GM19239 (cell line): ENCODE data around the gene WBP2NL.

Experiments
- DNase-seq: peaks from one replicate; pipeline ENCODE4 v3.0.0; 2011; ENCODE audit warnings: low spot score; ENCODE audit not compliant: insufficient read length
- FAIRE-seq: peaks from 2 replicates; lab custom pipeline; 2011; peaks lifted over from hg19 to GRCh38; lab: Jason Lieb, UNC

Gene WBP2NL

DNA sequence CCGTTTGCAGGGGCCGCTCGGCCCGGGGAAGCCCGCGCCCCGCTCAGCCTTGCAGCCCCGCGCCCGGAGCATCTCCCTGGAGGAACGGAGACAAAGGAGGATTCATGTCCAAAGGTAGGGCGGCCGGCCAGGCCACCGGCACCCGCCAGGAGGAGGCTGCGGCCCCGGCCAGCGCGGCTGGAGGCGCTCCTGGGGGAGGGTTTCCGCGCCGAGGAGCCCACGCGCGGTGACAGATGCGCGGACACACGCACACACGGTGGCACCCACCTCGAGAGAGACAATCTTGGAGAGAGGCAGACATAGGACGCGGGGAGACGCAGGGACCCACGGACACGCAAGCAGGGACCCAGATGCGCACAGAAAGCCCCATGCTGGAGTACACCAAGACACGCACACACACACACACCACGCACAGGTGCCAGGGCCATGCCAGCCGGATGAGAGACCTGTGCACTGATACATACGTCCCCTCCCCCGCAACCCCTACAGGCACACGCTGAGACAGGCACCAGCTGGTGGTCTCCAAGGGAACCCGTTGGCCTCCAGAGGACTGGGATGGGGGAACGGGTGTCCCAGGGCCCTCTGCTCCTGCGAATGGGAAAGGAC is 21.5 kb upstream of the WBP2NL start:
- FAIRE-seq (no peak), DNase-seq (no peak)

DNA sequence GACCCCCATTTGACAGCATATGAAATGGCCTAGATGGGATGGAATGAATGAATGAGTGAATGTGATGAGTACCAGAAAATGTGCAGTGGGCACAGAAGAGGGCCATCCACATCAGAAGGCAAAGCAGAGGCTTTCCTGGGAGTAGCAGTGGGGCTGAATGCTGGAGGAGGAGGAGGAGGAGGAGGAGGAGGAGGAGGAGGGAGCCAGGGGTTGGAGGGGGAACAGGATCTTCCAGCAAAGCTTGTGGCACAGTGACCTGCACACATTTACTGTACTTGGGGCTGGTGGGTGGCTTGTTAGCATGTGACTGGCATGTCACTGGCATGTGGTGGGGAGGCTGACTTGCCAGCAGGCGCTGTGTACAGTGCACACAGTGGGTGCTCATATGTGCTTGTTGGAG is 19.9 kb upstream of the WBP2NL start:
- no peak for FAIRE-seq
- DNase-seq = no peak

DNA sequence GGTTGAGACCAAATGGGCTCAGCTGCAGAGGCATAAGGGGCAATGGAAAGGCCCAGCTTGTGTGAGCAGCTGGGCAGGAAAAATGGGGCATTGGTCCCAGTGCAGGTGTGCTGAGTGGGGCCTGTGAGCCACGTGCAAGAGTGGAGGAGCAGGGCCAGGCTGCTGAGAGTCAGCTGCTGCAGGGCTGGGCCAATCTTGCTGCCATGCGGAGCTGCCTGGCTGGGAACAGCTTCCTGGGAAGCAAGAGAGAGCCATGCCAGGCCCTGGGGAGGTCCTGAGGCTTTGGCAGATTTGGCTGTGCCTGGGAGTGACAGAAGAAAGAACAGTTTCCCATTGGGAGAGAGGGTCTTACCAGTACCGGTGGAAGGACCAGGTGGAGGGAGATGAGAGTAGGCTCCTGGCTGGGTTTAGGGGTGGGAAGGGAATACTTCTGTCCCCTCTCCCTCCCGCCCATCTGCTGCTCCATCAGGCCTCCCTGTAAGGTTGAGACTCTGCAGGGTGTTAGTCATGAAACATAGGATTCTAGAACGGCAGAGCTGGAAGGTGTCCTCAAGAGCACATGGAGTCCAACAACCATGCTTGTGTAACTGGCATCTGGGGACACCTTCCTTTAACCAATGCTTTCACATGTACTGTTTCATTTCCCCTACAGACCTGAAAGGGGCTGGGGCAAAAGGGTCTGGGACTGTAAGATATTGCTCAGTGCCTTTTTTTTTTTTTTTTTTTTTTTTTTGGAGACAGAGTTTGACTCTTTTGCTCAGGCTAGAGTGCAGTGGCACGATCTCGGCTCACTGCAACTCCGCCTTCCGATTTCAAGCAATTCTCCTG is 19.0 kb upstream of the WBP2NL start:
- FAIRE-seq = no peak
- no peak for DNase-seq

DNA sequence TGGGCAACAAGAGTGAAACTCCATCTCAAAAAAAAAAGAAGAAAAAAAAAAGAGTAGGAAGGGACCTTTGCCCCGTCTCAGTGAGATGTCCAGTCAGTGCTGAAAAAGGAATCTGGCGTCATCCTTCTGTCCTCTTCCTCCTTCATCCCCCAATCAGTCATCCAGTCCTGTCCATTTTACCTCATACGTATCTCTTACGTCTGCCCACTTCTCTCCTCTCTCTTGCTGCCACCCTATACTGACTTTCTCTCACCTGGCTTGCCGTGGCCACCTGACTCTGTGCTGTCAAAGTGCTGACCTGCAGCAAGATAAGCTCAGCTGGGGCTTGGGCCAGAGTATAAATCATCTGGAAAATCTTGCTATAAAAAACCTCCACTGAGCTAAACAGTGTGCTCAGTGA is 15.7 kb upstream of the WBP2NL start:
- no peak for DNase-seq
- FAIRE-seq = no peak

DNA sequence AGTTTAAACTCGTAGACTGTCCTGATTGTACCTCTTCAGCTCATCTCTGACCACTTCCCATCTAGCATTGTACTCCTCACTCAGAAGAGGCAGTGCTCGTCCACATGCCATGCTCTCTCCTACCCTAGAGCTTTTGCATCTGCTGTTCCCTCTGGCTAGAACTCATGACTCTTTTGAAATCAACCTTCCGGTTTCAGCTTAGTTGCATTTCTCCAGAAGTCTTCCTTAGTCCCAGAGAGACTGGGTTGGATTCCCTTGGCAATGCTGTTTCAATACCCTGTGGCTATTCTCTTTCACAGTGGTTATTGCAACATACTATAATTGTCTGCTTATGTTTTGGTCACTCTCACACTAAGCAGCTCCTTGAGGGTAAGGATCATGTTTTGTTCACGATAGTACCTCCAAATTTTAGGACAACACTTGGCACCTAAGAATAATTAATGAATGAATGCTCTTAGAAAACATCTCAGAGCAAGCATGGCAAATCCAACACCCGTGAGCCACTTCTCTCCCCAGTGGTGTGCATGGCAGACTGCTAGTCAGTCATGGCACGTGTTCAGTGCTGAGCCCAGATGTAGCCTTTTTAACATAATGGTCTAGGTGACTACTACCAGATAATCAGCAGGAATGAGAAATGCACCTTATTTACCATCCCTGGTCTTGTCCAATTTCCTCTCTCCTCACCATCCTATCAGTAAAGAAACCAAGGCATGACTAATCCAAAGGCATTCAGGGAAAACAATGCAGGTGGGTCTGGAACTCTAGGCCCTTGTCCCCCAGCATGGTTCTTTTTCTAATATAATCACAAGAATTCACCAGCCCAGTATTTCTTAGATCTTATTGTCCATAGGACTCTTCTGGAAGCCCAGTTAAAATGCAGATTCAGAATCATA is 14.8 kb upstream of the WBP2NL start:
- DNase-seq (no peak), FAIRE-seq (no peak)

DNA sequence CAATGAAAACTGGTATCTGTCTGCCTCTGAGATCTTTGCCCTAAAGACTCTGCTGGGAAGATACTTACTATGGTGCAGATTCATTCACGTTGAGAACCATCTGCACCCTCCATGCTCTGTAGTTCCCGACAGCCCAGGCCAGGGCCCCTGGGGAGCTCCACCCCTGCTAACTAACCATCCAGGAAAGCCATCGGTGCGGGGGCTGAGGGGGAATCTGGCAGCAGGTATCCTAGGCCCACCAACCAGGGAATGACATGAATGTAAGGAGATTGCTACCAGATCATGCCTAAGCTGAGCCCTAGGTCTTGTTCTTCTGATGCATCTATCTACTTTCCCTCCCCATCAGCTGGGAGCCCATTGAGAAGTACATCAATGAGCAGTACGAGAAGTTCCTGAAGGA is 11.3 kb upstream of the WBP2NL start:
- no peak for DNase-seq
- FAIRE-seq = no peak

DNA sequence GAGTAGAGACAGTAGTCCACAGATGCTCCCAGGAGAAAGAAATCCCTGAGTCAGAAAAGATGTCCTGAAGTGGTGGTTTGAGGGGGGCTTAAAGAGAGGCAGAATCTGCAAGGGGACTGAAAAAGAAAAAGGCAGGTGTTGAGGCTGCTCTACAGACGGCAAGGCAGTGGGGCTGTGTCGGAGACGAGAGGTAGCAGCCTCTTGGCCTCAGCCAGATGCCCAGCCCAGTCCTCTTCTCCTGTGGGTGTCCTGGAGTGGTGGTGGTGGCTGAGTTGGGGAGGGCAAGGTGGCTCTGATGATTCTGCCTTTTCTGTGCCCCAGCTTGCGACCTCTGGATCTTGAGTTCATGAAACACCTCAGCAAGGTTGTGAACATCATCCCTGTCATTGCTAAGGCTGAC is 9.3 kb upstream of the WBP2NL start:
- FAIRE-seq (no peak), DNase-seq (no peak)

DNA sequence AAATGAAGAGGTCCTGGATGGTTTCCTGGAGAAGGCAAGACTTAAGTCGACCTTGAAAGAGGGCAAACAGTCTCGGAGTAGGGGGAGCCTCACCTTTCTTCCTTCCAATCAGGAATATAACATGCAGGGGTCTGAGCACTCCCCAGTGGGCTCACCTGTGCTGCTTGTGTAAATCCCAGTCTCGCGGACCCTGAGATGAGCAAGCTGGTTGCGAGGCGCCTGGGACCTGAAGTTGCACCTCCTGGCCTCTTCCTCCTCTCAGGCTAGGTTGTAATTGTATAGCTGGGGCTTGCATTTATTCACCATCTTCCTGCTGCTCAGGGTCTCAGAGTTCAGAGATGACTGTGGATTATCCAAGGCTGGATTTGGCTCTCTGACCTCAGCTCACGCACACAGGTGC is 7.5 kb upstream of the WBP2NL start:
- DNase-seq (no peak), FAIRE-seq (no peak)

DNA sequence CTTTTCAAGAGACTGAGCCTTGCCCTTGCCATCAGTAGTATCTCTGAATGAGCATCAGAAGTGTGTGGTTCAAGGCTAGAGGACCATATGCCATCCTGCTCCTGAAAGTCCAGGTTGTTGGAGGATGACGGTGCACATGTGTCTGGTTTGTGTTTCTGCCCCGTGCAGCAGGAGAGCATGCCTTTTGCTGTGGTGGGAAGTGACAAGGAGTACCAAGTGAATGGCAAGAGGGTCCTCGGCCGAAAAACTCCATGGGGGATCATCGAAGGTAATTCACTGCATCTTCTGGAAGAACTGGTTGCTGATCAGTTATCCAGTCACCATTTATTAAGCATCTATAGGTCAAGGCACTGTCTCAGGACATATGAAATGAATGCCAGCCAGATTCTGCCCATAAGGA is 6.1 kb upstream of the WBP2NL start:
- FAIRE-seq = no peak

DNA sequence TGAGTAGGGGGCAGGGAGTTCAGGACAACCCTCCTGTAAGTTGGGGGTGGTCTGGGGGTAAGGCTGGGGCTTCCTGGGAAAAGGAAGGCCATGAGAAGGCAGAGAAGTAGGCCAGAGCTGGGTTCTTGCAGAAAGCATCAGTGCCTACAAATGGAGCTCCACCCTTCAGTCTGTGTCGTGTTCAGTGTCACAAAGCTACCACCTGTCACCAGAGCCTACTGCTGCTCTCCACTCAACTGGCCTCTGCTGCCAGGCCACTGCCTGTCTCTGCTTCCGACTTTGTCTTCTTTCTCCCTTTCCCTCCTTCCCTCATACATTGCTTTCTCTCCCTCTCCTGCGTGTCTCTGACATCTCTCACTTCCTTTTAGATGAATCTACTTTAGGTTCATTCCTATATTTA is 3.4 kb upstream of the WBP2NL start:
- DNase-seq (no peak), FAIRE-seq (peak; percentile 37)

More for the DNA sequence above, 6.1 kb upstream of the WBP2NL start:
- DNase-seq = no peak

DNA sequence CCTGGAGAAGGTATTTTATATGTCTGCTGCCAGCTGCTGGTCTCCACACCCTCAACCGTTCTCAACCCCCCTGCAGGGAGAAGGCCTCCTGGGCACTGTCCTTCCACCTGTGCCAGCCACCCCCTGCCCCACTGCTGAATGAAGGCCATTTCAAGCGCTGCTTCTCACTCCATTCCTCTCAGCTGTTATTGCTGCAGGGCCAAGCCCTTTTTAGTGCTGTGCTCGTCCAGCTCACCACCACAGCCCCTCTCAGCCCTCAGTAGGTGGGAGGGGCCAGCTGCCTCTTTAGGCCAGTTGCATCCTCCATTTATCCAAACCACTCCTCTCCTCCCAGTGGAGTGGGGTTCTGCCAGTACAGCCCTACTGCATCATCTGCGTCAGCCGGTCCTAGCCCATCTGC is 1.8 kb upstream of the WBP2NL start:
- no peak for DNase-seq
- no peak for FAIRE-seq

DNA sequence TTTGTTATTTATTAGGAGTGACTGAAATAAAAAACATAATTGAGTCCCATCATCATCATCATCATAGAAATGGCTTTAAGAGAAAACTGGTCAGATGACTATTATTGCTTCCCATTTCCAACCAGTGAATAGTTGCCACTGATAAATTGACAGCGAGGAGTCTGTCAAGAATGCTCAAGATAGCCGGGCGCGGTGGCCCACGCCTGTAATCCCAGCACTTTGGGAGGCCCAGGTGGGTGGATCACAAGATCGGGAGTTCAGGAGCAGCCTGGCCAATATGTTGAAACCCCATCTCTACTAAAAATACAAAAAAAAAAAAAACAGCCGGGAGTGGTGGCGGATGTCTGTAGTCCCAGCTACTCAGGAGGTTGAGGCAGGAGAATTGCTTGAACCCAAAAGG is 1.9 kb downstream of the WBP2NL start:
- no peak for FAIRE-seq
- no peak for DNase-seq

DNA sequence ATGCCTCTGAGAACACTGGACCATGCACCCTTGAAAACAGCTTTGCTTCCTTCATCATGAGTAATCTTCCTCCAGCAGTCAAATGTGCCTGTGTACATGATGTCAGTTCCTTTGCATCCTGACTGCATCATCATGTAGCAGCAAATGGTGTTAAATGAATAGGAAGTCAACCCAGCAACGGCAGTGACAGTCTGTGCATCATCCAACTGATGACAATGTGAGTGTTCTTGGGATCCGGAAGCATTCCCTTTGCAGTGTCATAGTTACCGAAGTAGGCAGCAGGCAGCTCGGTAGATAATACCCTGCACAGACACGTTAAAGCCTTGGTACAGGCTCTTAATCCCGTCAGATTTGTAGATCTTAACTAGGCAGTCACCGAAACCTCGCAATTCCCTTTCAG is 2.5 kb downstream of the WBP2NL start:
- FAIRE-seq (no peak), DNase-seq (no peak)

DNA sequence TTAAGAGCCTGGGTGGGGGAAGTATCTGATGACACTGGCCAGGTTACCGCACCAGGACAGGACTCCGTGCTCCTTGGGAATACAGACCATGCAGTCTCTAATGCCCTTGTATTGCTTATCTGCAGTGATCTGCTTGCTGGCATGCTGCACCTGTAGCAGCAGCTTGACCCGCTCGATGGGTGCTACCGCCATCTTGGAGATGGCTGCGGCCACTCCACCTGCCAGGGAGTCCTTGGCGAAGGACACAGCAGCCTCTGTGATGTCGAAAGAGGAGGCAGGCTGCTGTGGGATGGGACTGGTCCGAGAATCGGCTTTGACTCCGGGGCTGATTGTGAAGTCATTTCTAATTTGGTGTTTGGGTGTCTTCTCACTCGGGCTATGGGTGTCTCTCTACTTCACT is 3.1 kb downstream of the WBP2NL start:
- FAIRE-seq (no peak), DNase-seq (no peak)

DNA sequence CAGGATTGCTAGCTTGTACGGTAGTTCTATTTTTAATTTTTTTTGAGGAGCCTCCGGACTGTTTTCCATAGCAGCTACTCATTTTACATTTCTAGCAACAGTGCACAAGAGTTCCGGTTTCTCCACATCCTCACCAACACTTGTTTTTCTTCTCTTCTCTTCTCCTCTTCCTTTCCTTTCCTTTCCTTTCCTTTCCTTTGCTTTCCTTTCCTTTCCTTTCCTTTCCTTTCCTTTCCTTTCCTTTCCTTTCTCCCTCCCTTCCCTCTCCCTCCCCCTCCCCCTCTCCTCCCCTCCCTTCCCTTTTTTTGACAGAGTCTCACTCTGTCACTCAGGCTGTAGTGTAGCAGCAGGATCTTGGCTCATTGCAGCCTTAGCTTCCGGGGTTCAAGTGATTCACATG is 9.3 kb downstream of the WBP2NL start:
- DNase-seq (no peak), FAIRE-seq (no peak)

DNA sequence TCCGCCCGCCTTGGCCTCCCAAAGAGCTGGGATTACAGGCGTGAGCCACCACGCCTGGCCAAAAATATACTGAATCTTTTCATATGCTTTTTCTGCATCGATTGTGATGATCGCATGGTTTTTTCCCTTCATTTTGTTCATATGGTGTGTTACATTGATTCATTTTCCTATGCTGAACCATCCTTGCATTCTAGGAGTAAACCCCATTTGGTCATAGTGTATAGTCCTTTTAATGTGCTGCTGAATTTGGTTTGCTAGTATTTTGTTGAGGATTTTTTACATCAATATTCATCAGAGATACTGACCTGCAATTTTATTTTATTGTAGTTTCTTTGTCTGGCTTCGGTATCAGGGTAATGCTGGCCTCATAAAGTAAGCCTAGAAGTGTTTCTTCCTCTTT is 12.2 kb downstream of the WBP2NL start:
- FAIRE-seq (no peak), DNase-seq (no peak)

DNA sequence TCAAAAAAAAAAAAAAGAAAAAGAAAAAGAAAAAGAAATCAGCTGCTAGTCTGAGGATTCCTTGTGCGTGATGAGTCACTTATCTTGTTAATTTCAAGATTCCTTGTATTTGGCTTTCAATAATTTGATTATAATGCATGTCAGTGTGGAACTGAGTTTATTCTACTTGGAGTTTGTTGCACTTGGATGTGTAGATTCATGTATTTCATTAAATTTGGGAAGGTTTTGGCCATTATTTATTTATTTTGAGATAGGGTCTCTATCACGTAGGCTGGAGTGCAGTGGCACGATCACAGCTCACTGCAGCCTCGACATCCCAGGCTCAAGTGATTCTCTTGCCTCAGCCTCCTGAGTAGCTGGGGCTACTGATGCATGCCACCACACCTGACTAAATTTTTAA is 14.8 kb downstream of the WBP2NL start:
- DNase-seq (no peak), FAIRE-seq (no peak)

DNA sequence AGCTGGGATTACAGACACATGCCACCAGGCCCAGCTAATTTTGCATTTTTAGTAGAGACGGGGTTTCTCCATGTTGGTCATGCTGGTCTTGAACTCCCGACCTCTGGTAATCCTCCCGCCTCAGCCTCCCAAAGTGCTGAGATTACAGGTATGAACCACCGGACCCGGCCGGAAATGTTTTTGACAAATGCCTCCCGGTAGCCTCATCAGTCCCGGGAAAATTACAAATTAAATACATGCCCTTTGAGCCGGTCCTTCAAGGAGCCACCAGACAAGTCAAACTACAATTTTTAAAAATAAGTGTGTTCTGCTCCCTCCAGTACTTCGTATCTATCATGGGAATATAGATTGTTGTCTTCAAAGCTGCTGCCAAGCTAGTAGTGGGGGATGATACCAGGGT is 17.5 kb downstream of the WBP2NL start:
- no peak for DNase-seq
- no peak for FAIRE-seq

DNA sequence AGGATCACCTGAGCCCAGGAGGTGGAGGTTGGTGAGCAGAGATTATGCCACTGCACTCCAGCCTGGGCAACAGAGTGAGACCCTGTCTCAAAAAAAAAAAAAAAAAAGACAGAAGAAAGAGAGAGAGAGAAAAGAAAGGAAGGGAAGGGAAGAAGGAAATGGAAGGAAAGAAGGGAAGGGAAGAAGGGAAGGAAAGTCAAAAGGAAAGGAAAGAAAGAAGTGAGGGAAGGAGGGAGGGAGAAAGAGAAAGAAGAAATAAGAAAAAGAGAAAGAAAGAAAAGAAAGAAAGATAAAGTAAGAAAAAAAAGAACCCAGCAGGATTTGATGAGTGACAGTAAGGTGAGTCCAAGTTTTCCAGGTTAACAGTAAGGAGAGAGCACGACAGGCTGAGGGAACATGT is 19.6 kb downstream of the WBP2NL start:
- DNase-seq (no peak), FAIRE-seq (no peak)

DNA sequence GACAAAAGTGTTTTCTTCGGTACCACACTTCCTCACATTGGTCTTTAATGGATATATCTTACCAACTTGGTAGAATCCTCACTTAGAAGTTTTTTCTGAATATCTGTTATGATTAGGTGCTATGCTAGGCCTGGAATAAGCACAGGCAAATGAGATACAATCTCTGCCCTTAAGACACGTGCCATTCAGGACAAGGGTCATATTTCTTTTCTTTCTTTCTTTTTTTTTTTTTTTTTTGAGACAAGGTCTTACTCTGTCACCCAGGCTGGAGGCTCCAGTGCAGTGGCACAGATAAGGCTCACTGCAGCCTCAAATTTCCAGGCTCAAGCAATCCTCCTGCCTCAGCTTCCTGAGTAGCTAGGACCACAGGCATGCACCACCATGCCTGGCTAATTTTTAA is 23.0 kb downstream of the WBP2NL start:
- DNase-seq = no peak
- FAIRE-seq = no peak

DNA sequence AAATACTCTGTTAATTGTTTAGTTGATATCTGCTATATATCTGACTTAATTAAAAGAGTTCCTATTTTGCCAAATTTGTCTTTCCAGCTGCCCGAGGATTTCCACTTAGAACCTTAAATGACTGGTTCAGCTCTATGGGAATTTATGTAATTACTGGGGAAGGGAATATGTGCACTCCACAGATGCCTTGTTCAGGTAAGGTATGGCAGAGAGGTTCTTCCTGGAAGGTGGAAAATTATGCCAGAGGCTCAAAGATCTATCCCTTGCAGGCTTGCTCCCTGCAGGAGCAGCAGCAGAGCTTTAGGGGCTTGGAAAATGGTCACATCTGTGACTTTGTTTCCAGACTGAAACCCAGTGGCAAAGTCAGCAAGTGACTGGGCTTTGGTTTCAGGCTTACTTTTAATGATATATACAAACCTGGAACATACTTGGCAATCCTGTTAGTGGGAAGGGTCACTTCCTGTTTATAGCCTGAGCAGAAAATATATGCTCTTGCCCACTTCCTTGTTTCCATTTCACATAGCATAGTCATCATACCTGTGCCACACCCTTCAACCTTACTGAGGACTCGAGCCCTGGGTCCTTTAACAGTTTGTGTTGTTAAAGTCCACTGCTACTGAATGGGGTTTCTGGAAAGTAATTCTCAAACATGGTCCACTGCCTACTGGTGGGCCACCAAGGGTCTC is 23.7 kb downstream of the WBP2NL start:
- DNase-seq (peak; percentile 36), FAIRE-seq (peak; percentile 90)
